SK-N-SH treated with all-trans-retinoic acid at 6 μM for 48 hours (cell line): ENCODE data around the gene CEP170.
A peak's percentile ranks its signal among the peaks of the same experiment; 100 is the strongest.

Source experiments
- ATAC-seq: fragments of 200-7000 bp; cut with Tn5 transposase; 3 replicates; pipeline ENCODE4 v1.9.1; 2020; ENCODE audit warnings: mild to moderate bottlenecking, moderate library complexity
- ARNTL ChIP-seq: fragments of 450-650 bp; formaldehyde crosslinking; IDR thresholded peaks from 2 replicates; pipeline ENCODE4 v1.5.0; 2020; ENCODE audit warnings: low read depth, mild to moderate bottlenecking, moderate library complexity, borderline replicate concordance
- CSDC2 ChIP-seq: fragments of 250-450 bp; sonication (Bioruptor Pico); IDR thresholded peaks from 2 replicates; pipeline ENCODE4 v1.5.0; 2020; ENCODE audit warnings: mild to moderate bottlenecking, moderate library complexity
- CSRNP3 ChIP-seq: fragments of 250-450 bp; sonication (Bioruptor Pico); IDR thresholded peaks from 2 replicates; pipeline ENCODE4 v1.5.1; 2021; ENCODE audit warnings: mild to moderate bottlenecking, moderate library complexity
- GLIS3 ChIP-seq: fragments of 250-450 bp; sonication (Bioruptor Pico); IDR thresholded peaks from 2 replicates; pipeline ENCODE4 v1.5.0; 2020; ENCODE audit warnings: mild to moderate bottlenecking, moderate library complexity
- ISL1 ChIP-seq: fragments of 250-450 bp; sonication (Bioruptor Pico); IDR thresholded peaks from 2 replicates; pipeline ENCODE4 v2.1.2; 2022; ENCODE audit warnings: mild to moderate bottlenecking, moderate library complexity
- PATZ1 ChIP-seq: fragments of 250-450 bp; sonication (Bioruptor Pico); IDR thresholded peaks from 2 replicates; pipeline ENCODE4 v1.8.0; 2020; ENCODE audit warnings: mild to moderate bottlenecking, moderate library complexity, borderline replicate concordance
- POU6F1 ChIP-seq: fragments of 250-450 bp; sonication (Bioruptor Pico); IDR thresholded peaks from 2 replicates; pipeline ENCODE4 v1.8.0; 2021; ENCODE audit warnings: low read depth, mild to moderate bottlenecking, moderate library complexity, borderline replicate concordance
- PPARA ChIP-seq: fragments of 250-450 bp; sonication (Bioruptor Pico); IDR thresholded peaks from 2 replicates; pipeline ENCODE4 v1.5.0; 2020; ENCODE audit warnings: mild to moderate bottlenecking, borderline replicate concordance
- RARB ChIP-seq: fragments of 250-450 bp; sonication (Bioruptor Pico); IDR thresholded peaks from 2 replicates; pipeline ENCODE4 v1.8.0; 2021; ENCODE audit warnings: mild to moderate bottlenecking, moderate library complexity
- SNAI2 ChIP-seq: fragments of 250-450 bp; sonication (Bioruptor Pico); IDR thresholded peaks from 2 replicates; pipeline ENCODE4 v1.5.0; 2020; ENCODE audit warnings: mild to moderate bottlenecking, moderate library complexity
- TOX ChIP-seq: fragments of 250-450 bp; sonication (Bioruptor Pico); IDR thresholded peaks from 2 replicates; pipeline ENCODE4 v1.8.0; 2021; ENCODE audit warnings: mild to moderate bottlenecking, moderate library complexity, borderline replicate concordance
- TSHZ2 ChIP-seq: fragments of 250-450 bp; sonication (Bioruptor Pico); IDR thresholded peaks from 2 replicates; pipeline ENCODE4 v1.5.0; 2020; ENCODE audit warnings: mild to moderate bottlenecking, moderate library complexity
- ZFP3 ChIP-seq: fragments of 250-450 bp; sonication (Bioruptor Pico); IDR thresholded peaks from 2 replicates; pipeline ENCODE4 v1.5.0; 2020; ENCODE audit warnings: mild to moderate bottlenecking, moderate library complexity
- ZFP30 ChIP-seq: fragments of 450-650 bp; formaldehyde crosslinking; IDR thresholded peaks from 2 replicates; pipeline ENCODE4 v1.5.0; 2022; ENCODE audit warnings: mild to moderate bottlenecking, moderate library complexity
- ZNF565 ChIP-seq: fragments of 450-650 bp; formaldehyde crosslinking; conservative IDR thresholded peaks from 2 replicates; pipeline ENCODE4 v1.5.0; 2020; ENCODE audit warnings: low read depth, mild to moderate bottlenecking, moderate library complexity
- ZNF70 ChIP-seq: fragments of 450-650 bp; formaldehyde crosslinking; IDR thresholded peaks from 2 replicates; pipeline ENCODE4 v1.5.0; 2020; ENCODE audit warnings: mild to moderate bottlenecking, moderate library complexity
- ZNF8 ChIP-seq: fragments of 450-650 bp; formaldehyde crosslinking; IDR thresholded peaks from 2 replicates; pipeline ENCODE4 v1.5.0; 2020; ENCODE audit warnings: mild to moderate bottlenecking, moderate library complexity

Gene CEP170

GRCh38 chr1:243273506-243273905 lies 18.4 kb upstream of the CEP170 start (continued):
- TF ChIP-seq ZFP3 (CRISPR knock-in tag) = no peak
- no peak for TF ChIP-seq PATZ1 (CRISPR knock-in tag)
- no peak for TF ChIP-seq POU6F1 (CRISPR knock-in tag)
- TF ChIP-seq ZNF565 (CRISPR knock-in tag) = no peak
- TF ChIP-seq ZNF8 (CRISPR knock-in tag) = no peak
- TF ChIP-seq RARB (CRISPR knock-in tag) = no peak
- TF ChIP-seq ZNF70 (CRISPR knock-in tag) = no peak
- no peak for TF ChIP-seq PPARA
- no peak for TF ChIP-seq SNAI2 (CRISPR knock-in tag)

GRCh38 chr1:243272401-243272800 lies 17.3 kb upstream of the CEP170 start:
- no peak for ATAC-seq
- TF ChIP-seq ISL1 (CRISPR knock-in tag) (0 out of 2 replicates have a peak, but pooled peaks have one; percentile 45), CSDC2 (CRISPR knock-in tag) (no peak), ARNTL (CRISPR knock-in tag) (no peak), TOX (no peak), CSRNP3 (CRISPR knock-in tag) (no peak), TSHZ2 (CRISPR knock-in tag) (no peak), RARB (CRISPR knock-in tag) (no peak)
- TF ChIP-seq, all 23 proteins: peak for 1

- TF ChIP-seq PATZ1 (CRISPR knock-in tag) (no peak), POU6F1 (CRISPR knock-in tag) (no peak), GLIS3 (CRISPR knock-in tag) (no peak), CSDC2 (CRISPR knock-in tag) (no peak), PPARA (no peak), ISL1 (CRISPR knock-in tag) (peak; percentile 7; the same call in 1 of the 2 replicates), SNAI2 (CRISPR knock-in tag) (no peak), ZFP30 (CRISPR knock-in tag) (no peak)
- TF ChIP-seq, all 23 proteins: peak for 1
These were observed 16.9 kb upstream of the CEP170 start for GRCh38 chr1:243271996-243272395.

More at GRCh38 chr1:243271996-243272395, 16.9 kb upstream of the CEP170 start:
- no peak for ATAC-seq
